Cortex of kidney (tissue), 1 donor: ENCODE results near the gene GUK1.
"Not testable (repeated sequence)": the region's sequence is repeated elsewhere in the genome, so short reads cannot be mapped to it uniquely, and the experiment has no call there.

Experiments
- DNase-seq: peaks from one replicate; lab custom pipeline; 2025; lab: John Stamatoyannopoulos, UW

GUK1 gene

DNA sequence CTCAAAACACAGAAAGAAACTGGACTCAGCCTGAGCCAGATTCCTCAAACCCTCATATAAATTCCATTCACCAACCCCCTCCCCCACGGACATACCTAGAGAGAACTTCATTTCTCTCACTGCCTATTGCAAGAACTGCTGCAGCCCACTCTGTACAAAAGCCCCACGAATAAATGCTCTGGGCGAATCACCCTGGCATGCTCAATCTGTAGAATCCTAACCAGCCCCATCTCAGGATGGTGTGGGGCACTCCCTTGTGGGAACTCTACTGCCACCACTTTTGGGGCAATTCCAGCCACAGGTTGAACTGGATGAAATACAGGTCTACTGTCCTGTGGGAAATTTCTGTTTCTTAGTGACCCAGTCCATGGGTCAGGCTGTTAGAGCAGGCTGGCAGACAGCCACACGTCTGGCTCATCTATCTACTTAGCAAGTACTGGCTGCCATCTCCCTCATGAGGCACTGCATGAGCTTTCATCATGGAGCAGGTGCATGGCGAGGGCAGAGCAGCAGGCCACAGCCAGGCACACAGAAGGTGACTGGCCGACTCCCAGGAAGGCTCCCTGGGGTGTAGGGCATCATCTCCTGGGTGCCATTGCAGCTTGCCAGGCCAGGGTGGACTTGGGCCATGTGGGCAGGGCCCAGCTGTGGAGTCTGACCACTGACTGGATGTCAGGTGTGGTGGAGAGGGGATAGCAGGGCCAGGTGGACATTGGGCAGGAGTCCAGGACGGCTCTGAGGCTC, 35.4 kb upstream of the GUK1 start:
- no peak for DNase-seq

- DNase-seq: no peak
Observed at GRCh38 chr1:228105270-228105995, 34.6 kb upstream of the GUK1 start.

- DNase-seq: no peak
Observed at GRCh38 chr1:228105996-228106799, 33.9 kb upstream of the GUK1 start.

- no peak for DNase-seq
Observed at GRCh38 chr1:228106800-228107054, 33.4 kb upstream of the GUK1 start.

DNA sequence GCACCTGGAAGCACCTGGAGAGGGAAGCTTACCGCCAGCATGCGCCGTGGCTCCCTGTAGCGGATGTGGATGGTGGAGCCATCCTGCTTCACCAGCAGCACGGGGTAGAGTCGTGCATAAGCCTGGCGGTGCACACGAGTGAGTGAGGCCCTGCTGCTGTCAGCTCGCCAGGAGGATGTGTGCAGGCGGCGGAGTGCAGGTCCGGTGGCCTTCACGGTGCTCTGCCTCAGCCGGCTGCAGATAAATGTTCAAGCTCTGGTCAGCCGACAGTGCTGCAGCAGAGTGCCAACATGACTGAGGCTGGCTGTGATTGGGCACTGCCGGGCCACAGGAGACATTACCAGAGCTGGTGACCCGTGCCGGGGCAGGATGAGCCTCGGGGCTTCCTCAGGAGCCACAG, 32.4 kb upstream of the GUK1 start:
- DNase-seq: no peak

- no peak for DNase-seq
Observed at GRCh38 chr1:228108055-228108690, 31.9 kb upstream of the GUK1 start.

DNA sequence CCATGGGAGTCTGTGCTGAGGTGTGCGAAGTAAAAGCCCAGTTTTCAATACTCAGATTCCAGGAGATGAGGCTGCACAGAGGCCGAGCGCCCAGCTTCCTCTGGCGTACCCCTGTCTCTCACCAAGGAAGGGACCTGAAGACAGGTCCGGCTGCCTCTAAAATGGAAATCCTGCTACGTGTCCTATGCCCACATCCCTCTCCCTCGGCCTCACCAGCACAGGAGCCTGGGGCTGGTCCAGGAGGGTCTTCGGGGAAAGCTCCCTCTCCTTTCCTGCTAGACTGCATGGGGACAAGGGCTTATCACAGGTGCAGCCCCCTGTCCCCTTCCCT, 31.4 kb upstream of the GUK1 start:
- DNase-seq: no peak

GRCh38 chr1:228109073-228109961, 30.8 kb upstream of the GUK1 start, which contains the start of gene MRPL55:
Gene MRPL55 (minus strand): TSS chr1:228109299. CDS start chr1:228108260, 1,039 bp downstream.
- peak; percentile 62 for DNase-seq

- DNase-seq: no peak
Observed at GRCh38 chr1:228109962-228110488, 30.1 kb upstream of the GUK1 start.

GRCh38 chr1:228110556-228110955, 29.5 kb upstream of the GUK1 start:
- DNase-seq: no peak

DNA sequence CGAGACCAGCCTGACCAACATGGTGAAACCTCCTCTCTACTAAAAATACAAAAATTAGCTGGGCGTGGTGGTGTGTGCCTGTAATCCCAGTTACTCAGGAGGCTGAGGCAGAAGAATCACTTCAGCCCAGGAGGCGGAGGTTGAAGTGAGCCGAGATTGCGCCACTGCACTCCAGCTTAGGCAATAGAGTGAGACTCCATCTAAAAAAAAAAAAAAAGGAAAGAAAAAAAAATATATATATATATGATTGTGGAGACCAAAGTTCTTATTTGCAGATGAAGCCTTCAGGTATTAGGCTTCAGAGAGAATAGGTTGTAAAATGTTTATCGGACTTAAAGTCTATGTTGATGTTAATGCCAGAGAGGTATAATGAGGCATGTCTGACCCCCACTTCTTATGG, 28.8 kb upstream of the GUK1 start:
- DNase-seq: not testable (repeated sequence)

DNA sequence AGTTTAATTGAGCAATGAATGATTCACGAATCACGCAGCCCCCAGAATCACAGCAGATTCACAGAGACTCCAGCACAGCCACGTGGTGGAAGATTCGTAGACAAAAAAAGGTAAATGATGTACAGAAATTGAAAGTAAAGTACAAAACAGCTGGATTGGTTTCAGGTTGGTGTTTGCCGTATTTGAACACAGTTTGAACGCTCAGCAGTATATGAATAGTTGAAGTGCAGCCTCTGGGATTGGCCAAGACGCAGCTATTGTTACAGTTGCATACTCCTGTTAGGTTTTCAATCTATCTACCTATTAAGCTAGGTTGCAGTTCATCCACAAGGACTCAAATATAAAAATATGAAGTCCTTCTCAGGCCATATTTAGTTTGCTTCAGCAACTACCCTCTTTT, 27.9 kb upstream of the GUK1 start:
- DNase-seq: no peak

DNA sequence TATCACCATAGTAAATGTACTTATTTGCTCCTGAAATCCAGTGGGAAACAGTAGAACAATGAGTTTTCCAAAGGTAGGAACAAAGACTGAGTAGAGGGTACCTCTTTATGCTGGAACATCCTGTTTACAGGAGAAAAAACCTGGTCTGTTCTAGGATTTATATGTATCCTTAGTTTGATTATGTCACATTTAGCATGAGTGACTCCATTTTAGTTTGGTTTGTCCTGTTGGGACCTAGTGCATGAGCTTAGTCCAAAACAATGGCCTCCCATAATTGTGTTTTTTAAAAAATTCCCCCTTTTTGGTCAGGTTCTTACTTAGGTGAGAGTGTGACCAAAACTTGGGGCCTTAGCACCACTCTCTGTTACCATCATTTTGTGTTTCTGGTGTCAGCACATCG, 27.5 kb upstream of the GUK1 start:
- DNase-seq: no peak

- no peak for DNase-seq
Observed at GRCh38 chr1:228114827-228115226, 25.3 kb upstream of the GUK1 start.

DNA sequence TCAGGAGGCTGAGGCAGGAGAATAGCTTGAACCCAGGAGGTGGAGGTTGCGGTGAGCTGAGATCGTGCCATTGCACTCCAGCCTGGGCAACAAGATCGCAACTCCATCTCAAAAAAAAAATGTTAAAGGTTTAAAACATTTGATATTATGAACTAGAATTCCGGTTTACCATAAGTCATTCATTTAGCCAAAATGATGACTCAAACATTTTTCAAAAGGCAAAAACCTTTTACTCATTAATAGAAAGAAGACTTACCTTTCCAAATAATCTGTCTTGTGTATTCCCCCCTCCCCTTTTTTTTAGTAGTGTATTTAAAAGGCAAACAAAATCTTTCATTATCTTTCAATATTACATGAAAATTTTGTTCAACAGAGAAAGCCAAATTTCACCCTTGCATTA, 22.7 kb upstream of the GUK1 start:
- no peak for DNase-seq

GRCh38 chr1:228118040-228118439, 22.0 kb upstream of the GUK1 start:
- DNase-seq: no peak

- DNase-seq: no peak
Observed at GRCh38 chr1:228120351-228120750, 19.7 kb upstream of the GUK1 start.

DNA sequence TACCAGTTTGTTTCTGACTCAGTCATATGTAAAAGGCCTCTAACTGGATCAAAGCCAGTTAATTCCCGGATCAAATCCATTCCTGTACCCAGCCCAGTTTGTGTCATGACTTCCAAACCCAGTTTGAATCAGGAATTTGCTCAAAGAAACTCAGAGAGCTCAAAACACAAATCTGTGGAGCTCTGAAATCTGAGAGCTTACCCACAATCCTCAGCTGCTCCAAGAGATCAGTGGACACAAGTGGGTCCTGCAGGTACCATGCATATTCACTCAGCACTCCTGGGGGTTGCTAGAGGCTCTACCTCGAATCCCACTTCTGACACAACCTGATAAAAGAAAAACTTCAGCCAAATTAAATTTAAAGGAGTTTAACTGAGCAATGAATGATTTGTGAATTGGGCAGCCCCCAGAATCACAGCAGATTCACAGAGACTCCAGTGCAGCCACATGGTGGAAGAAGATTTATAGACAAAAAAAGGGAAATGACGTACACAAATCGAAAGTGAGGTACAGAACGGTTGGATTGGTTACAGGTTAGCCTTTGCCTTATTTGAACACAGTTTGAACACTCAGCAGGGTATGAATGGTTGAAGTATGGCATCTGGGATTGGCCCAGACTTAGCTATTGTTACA, 19.1 kb upstream of the GUK1 start:
- no peak for DNase-seq

DNA sequence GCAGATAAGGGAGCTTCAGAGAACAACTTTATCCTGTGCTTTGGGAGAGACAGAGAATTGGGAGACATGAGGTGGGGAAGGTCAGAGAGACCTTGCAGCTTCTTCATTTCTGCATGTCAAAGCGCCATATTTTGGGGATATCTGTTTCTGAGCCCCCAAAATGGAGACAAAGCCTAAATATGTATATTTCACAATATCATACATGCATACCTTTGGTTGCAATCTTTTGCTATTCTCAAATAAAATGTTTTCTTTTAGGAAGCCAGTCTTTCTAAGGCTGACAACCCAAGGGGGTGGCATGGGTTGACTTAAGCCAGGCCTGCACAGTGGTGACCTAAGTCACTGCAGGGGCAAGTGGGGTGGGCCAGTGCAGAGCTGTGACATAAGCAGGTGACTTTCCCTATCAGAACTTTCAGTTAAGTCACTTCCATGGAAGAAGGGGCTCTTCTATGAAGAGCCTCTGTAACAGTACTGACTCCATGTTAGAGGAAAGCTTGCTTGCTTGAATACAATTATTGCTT, 17.1 kb upstream of the GUK1 start:
- no peak for DNase-seq

GRCh38 chr1:228123505-228123904, 16.6 kb upstream of the GUK1 start:
- DNase-seq: no peak

- no peak for DNase-seq
Observed at GRCh38 chr1:228125185-228125584, 14.9 kb upstream of the GUK1 start.
